OCI-M2 (cell line): Measurements from ENCODE around the gene TMC6.
"Not testable (repeated sequence)": the region's sequence is repeated elsewhere in the genome, so short reads cannot be mapped to it uniquely, and the experiment has no call there.

ENCODE experiments used
- DNase-seq: peaks from one replicate; lab custom pipeline; 2025; ENCODE audit not compliant: unreplicated experiment; lab: John Stamatoyannopoulos, UW

Gene TMC6, protein sequence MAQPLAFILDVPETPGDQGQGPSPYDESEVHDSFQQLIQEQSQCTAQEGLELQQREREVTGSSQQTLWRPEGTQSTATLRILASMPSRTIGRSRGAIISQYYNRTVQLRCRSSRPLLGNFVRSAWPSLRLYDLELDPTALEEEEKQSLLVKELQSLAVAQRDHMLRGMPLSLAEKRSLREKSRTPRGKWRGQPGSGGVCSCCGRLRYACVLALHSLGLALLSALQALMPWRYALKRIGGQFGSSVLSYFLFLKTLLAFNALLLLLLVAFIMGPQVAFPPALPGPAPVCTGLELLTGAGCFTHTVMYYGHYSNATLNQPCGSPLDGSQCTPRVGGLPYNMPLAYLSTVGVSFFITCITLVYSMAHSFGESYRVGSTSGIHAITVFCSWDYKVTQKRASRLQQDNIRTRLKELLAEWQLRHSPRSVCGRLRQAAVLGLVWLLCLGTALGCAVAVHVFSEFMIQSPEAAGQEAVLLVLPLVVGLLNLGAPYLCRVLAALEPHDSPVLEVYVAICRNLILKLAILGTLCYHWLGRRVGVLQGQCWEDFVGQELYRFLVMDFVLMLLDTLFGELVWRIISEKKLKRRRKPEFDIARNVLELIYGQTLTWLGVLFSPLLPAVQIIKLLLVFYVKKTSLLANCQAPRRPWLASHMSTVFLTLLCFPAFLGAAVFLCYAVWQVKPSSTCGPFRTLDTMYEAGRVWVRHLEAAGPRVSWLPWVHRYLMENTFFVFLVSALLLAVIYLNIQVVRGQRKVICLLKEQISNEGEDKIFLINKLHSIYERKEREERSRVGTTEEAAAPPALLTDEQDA

DNA sequence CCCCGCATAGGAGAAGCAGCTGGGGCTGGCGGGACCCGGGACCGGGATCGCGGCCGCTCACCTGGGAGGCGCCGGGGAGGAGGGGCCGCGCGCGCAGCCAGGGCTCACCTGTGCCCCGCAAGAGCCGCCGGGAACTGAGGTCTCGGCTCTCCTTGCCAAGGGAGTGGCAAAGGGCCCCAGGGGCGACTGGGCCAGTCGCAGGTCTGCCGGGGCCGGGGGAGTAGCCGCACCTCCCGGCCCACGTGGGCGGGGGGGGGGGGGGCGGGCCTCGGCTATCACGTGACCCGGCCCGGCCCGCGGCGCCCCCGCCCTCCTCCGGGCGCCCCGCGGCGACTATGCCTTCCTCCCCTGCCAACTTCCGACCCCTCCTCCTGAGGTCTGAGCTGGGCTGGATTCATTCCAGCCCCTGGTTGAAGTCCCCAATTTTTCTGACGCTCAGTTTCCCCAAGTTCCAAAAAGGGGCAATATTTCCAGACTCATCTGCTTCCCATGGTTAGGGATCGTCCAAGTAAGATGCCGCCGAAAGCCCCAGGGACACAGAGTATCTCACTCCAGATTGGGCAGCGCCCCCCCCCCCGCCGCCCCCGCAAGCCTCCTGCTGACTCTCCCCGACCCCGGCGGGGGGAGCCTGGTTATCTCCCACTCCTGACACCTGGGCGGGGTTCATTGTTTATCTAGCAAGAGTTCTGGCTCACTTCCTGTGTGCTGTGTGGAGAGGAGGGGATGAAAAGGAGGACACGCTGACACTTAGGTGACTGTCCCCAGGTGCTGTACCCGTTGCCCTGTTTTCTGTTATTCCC, at the start of gene TMC6:
TMC6 (minus strand) TSS at position 205 of the 800 bp plus-strand sequence. CDS start 1,923 bp downstream, outside the sequence.
- DNase-seq = peak; percentile 43

DNA sequence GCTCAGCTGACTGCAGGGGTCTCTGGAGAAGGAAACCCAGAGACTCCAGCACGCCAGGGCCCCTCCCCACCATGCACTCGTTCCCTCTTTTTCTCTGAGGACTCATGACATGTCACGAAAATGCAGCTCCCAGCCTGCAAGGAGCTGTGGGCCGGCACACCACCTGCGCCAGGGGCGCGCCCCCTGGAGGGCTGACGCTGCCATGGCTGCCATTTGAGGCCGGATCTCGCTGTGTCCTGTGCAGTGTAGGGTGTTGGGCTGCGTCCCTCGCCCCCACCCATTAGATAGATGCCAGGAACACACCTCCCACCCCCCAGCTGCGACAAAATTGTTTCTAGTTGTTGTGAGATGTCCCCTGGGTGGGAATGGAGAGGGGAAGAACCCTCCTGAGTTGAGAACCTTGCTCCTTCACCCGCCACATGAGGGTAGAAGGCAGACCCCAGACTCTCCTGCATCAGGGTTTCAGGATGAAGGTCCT, 48.0 kb upstream of the TMC6 start:
- no peak for DNase-seq

DNA sequence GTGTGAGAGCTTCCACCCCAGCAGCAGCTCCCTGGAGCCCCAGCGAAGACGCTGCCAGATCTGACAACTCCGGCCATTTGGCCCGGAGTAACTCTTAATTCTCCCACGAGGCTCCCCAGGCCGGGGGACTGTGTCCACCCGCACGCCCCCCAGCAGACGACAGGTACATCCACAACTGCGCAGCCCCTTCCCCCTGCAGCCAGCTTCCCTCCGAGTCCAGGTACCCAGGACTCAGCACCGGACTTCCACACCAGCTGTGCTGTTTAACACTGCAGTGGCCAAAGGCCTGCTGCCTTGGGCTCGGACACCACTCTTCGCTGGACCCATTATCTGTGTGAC, 47.1 kb upstream of the TMC6 start:
- DNase-seq = no peak

DNA sequence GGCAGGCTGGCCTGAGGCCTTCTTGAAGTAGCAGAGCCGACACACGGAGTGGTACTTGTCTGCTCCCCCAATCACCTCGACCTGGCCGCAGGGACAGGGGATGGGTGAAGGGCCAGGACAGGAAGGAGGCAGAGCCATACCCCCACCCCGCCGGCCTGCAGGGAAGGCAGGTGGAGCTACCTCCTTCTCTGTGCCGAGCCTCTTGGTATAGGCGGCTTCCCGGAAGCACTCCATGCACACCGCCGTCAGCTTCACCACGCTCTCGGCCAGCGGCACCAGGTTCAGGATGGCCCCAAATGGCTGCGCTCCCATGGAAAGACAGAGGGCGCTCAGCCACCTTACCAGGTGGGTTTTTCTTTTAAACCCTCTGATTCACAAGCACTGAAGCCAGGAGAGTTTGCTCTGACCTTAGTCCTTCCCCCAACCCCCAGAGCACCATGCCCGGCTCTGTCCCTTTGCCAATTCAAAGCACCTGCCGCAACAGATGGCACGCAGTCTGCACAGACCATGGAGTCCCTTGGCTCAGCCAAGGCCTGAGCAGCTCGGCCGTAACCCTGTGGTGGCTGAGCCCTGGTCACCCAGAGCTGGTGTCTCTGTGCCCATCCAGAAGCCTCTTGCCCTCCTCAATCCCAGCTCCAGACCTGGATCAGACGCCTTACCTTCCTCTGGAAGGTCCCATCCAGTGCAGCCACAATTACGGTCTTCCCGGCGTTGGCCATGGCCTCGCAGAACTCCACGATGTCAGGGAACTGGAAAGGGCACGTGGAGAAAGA, 46.5 kb upstream of the TMC6 start:
- DNase-seq = no peak

DNA sequence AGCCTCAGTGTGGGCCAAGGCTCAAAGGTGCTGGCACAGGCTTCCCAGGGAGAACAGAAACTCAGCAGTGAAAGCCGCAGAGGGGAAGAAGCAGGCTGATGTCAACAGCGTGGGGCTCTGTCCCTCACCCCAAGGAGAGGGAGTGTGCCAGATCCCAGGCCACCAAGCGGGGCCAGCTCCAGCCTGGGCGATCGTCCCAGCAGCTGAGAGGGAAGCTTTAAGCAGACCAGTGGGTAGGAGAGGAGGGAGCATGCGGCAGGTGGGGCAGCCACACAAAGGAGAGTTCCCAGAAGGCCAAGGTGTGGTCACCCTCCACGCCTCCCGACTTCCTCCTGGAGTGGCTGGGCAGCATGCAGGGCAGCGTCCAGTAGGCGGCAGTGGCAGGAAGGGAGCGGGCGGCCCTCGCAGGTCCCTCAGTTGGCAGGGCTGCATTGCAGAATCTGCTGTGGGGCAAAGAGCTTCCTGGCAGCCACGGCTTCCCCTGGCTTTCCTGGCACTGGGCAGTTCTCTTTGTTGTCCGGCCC, 45.9 kb upstream of the TMC6 start:
- DNase-seq = no peak

DNA sequence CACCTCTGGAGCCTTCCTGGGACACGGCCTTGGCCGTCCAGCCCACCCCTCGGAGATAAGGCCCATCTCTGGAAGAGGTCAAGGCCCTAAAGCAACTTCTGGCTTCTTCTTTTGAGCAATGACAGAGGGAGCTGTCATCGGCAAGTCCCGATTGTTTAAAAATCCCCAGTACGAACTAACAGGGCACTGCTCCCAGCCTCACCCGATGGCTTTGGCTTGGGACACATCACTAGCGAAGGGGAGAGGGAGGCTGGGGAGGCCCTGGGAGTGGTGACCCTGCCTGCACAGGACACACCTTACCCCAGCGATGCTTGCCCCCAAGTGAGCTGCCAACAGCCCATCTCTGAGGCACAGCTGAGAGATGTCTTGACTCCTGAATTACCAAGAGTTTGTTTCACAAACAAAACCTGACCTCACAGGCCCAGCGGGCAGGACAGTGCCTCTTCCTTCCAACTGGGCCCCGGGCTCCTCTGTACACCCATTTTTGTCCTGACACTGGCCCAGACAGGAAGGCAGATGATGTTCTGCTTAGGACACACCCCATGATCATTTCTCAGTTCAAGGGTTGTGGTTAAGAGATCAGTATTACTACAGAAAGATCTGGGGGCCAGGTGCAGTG, 44.7 kb upstream of the TMC6 start:
- DNase-seq = no peak

DNA sequence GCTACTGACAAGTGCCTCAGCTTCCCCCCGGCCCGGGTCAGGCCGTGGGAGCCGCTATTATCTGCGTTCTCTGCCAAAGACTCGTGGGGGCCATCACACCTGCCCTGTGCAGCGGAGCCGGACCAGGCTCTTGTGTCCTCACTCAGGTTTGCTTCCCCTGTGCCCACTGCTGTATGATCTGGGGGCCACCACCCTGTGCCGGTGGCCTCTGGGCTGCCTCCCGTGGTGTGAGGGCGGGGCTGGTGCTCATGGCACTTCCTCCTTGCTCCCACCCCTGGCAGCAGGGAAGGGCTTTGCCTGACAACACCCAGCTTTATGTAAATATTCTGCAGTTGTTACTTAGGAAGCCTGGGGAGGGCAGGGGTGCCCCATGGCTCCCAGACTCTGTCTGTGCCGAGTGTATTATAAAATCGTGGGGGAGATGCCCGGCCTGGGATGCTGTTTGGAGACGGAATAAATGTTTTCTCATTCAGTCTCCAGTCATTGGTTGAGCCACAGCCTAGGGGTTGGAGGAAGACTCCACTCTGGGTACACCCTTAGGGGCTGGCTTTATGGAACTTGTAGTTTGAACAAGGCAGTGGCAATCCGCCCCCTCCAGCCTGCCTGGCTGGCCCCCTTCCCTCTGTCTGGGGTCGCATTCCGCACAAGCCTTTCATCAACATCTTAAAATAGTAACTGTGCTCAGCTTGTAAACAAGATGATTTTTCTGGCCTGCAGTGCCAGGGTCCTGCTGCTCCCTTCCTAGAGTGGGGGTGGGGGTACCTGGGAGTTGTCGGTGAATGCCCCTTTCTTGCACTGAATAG, 43.9 kb upstream of the TMC6 start:
- no peak for DNase-seq

DNA sequence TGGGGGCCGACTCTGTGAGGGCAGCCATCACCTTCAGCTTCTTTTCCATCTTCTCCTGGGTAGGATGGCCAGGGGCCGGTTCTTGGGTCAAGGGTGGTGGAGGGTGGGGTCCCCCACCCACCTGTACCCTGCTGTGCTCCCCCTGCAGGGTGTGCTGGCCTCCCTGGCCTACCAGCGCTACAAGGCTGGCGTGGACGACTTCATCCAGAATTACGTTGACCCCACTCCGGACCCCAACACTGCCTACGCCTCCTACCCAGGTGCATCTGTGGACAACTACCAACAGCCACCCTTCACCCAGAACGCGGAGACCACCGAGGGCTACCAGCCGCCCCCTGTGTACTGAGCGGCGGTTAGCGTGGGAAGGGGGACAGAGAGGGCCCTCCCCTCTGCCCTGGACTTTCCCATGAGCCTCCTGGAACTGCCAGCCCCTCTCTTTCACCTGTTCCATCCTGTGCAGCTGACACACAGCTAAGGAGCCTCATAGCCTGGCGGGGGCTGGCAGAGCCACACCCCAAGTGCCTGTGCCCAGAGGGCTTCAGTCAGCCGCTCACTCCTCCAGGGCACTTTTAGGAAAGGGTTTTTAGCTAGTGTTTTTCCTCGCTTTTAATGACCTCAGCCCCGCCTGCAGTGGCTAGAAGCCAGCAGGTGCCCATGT, 43.2 kb upstream of the TMC6 start:
- DNase-seq = not testable (repeated sequence)

DNA sequence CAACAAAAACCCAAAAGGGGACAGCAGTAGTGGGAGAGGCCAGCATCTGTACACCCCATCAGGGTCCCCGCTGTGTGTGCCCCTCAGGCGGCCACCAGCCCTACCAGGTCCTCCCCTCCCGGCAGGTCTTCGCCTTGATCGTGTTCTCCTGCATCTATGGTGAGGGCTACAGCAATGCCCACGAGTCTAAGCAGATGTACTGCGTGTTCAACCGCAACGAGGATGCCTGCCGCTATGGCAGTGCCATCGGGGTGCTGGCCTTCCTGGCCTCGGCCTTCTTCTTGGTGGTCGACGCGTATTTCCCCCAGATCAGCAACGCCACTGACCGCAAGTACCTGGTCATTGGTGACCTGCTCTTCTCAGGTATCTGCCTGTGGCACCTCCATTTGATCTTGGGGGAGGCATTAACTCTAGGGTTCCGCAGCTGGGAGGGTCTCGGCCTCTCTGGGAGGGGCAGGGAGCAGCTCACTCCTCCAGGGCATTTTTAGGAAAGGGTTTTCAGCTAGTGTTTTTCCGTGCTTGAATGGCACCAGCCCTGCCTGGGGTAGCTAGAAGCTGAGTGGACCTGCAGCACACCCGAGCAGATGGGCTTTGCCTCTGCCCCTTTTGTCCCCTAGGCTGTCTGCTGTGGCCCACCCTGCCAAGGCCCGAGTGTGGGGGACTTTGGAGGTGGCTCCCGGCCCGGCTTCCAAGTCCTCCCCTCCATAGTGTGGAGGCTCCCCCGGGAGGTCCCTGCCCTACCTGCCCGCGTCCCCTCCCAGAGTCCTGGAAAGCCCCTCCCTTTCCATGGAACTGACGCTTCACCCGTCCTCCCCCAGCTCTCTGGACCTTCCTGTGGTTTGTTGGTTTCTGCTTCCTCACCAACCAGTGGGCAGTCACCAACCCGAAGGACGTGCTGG, 42.4 kb upstream of the TMC6 start:
- DNase-seq = no peak

DNA sequence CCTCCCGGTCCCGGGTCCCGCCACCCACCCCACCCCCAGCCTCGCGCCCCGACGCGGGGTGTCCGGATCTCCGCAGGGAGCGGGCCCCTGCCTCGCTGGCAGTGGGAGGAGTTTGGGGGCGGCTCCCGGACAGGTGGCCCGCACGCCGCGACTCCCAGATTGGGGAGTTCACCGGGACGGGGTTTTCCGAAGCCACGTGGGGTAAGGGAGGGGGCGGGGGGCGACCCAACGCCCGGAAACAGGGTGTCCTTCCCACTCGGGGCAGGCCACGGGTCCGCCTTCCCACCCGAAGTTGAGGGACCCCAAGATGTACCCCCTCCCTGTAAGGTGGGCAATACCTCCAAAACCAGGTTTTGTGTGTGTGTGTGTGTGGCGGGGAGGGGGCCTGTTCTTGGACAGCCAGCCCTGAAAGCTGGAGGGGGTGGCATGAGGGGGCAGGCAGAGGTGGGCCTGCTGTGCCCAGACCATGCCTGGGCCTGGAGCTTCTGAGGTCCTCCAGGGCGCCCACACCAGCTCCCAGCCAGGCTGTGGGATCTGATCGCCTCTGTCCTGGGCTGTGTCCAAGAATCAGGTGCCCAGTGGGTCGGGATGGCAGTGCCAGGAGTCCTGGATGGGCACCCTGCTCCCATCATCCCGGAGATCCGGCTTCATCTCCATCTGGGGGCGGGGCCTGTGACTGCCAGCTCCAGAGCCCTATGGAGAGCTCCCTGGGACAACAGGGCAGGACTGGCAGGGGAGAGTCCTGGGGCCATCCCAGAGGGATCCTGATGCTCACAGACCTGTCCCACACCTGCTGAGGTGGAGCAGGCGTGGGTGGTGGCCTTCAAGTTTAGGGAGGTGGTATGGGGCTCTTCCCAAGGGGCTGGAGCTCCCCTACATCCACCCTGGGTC, 40.6 kb upstream of the TMC6 start:
- DNase-seq = no peak

DNA sequence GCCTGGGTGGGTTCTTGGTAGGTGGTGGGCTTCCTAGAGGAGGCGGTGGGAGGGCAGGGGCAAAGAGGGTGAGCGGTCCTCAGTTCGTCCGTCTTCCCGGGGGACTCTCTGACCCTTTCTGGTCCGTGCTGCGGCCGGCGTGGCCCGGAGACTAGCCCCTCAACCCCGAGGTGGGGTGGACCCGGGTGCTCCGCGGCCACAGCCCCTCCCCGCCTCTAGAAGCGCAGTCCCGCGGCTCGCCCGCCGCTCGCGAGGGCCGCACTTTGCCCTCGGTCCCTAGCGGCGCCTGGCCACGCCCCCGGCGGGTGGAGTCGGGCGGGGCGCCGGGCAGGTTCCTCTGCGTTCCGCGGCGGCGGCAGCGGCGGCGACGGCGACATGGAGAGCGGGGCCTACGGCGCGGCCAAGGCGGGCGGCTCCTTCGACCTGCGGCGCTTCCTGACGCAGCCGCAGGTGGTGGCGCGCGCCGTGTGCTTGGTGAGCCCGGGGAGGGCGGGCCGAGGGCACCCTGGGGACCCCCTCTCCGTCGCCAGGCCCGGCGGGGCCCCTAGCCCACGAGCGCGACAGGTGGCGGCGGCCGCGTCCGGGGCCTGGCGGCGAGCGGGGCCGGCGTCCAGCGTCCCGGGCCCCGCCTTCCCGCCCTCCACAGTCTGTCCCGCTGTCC, 39.8 kb upstream of the TMC6 start, which contains the start of gene SYNGR2:
SYNGR2 (plus strand) TSS at position 340 of the 661 bp plus-strand sequence; CDS start at position 376, 36 bp downstream.
- no peak for DNase-seq

DNA sequence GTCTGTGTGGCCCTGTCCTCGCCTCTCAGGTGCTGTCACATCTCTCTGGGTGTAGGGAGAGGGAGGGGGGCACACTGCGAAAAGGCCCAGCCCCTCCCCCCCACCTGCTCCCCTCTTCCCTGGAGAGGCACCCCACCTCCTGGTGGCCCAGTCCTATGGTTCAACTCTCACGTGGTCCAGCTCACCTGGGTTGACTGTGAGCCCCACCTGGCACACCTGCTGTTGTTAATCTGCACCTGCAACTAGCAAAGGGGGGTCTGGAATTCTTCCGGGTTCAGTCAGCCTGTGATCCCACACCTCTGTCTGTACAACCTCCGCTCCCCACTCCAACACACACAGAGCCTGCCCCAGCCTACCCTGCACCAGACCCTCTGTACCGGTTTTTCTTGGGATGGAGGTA, 37.9 kb upstream of the TMC6 start:
- no peak for DNase-seq

DNA sequence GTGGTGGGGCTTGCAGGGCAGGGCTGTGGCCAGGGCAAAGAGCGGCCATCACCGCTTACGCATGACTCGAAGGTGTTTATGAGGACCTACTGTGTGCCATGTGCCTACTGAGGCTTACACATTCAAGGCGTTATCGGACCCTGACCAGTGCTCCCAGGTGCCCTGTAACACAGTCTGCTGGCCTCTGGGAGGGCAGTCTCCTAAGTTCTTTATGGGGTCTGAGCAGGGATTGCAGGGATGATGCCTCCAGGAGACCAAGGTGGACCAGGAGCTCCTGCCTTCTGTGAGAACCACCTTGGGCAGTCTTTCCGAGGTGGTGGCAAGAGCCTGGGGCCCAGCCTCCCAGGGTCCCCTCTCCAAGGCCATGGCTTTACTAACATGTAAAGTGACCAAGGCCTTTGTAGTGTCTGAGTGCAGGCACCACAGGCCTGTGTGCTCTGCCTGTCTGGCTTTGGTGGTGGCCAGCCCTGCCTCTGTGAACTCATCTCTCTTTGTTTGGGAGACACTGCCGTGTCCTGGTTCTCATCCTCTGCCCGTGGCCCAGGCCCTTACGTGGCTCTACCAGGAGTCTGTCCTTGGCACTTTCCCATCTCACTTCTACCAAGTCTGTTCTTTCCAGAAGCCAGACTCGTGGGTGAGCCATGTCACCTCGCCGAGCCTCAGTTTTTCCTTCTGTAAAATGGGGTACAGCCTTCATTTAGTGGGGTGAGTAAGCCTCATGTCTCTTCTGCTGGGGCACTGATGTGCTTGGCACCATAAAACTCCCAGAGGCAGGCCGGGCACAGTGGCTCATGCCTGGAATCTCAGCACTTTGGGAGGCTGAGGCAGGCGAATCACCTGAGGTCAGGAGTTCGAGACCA, 36.4 kb upstream of the TMC6 start:
- DNase-seq = no peak

DNA sequence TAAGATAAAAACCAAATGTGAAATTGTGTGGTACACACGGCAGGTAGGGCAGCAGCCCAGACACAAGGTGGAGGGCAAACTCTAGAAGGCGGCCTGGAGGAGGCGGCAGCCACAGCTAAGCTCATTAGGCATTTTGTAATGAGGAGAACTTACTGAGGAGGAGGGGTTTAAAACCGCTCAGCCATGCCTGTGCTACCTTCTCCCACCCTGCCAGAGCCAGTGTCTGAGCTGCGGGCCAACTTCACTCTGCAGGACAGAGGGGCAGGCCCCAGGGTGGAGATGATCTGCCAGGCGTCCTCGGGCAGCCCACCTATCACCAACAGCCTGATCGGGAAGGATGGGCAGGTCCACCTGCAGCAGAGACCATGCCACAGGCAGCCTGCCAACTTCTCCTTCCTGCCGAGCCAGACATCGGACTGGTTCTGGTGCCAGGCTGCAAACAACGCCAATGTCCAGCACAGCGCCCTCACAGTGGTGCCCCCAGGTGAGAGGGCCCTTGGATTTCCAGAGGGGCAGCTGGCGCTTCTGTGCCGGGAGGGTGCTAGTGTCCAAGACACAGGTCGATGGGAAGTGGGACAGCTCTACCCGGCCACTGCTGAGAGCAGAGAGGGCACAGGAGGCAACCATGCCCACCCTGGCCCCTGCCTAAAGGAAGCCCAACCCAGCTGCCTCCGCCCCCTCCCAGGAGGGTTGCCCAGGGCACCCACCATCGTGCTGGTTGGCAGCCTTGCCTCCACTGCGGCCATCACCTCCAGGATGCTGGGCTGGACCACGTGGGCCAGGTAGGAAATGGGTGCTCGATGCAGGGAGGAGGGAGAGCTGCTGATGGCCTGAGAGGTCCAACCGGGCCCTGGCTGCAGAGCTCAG, 35.6 kb upstream of the TMC6 start:
- DNase-seq = no peak
